HG02973 (cell line): ENCODE data around the gene E2F4.

Experiments used
- ATAC-seq: cut with Tn5 transposase; IDR thresholded peaks from one replicate; pipeline ENCODE4 v1.9.1; 2021; ENCODE audit warnings: moderate library complexity; ENCODE audit not compliant: unreplicated experiment

The E2F4 gene

DNA sequence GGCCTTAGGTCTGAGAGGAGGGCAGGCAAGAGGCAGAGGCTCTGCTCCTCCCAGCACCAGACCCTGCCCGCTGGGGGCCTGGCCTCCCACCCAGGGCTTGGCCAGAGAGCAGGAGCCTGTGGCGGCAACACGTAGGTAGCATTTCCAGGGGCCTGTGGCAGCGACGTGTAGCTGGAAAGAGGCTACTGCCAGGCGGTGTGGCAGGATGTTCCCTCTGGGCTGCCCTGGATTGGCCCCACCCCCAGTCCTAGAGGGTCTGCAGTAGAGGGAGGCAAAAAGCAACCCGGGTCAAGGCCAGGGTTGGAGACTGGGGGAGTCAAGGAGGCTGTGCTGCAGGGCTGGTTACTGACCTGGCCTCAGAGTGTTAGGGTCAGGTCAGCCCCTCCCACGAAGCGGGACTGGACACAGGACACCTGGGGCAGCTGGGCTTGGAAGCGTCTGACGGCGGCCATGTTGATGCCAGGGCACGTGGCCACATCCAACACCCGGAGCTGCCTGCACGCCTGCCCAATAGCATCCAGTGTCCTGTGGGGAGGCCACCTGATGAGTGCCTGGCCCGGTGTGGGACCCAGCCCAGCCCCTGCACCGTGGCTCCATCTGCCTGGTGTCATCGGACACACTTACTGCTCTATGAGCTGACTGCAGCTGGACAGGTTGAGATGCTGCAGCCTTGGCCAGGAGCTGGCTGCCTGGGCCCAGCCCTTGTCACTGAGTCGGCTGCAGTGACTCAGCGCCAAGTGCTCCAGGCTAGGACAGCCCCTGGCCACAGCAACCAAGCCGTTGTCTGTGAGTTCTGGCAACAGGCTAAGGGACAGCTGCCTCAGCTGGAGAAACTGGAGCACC, 15.5 kb downstream of the E2F4 start:
- ATAC-seq, result no peak

- no peak for ATAC-seq
These were observed 16.4 kb downstream of the E2F4 start for GRCh38 chr16:67208154-67208896.

- ATAC-seq, result no peak
These were observed 17.6 kb downstream of the E2F4 start for GRCh38 chr16:67209565-67209964.

- ATAC-seq, result no peak
These were observed 18.3 kb downstream of the E2F4 start for GRCh38 chr16:67210069-67210937.

DNA sequence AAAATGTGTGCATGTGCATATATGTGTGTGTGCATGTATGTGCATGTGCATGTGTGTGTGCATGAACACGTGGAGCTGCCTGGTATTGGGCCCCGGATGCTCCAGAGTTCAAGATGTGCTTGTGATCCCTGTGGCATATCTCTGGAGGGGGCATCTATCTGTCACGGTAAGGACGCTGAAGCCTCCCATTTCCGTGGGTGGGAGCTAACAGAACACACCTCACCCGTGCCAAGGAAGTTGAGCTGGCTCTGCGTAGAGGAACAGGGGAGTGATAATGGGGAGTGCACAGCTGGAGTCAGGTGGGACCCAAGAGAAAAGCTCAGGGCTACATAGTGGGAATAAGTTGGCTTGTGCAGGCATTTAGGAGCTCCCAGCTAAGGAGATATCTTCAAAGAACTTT, 19.7 kb downstream of the E2F4 start:
- no peak for ATAC-seq

- no peak for ATAC-seq
These were observed 20.8 kb downstream of the E2F4 start for GRCh38 chr16:67212766-67213165.

GRCh38 chr16:67213197-67214019, 21.5 kb downstream of the E2F4 start:
- no peak for ATAC-seq

DNA sequence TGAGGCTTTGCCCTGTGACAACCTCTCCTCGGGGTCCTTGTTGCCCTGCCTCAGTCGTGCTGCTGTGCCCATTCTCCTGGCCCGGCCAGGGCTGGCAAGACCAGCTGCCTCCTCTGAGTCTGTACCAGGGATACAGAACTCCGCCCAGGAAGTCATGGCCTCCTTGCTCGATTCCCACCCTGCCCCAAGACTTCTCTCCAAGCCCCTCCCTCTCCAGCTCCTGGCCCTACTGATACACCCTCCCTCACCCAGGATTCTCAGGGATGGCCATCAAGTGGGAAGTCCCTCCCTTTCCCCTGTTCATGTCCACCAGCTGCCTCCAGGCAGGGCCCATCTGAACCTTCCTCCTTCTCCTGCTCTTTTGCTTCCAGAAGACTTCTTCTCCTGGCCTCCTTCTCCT, 23.8 kb downstream of the E2F4 start:
- ATAC-seq, result no peak

GRCh38 chr16:67216612-67217490, 24.9 kb downstream of the E2F4 start:
- ATAC-seq, result no peak

DNA sequence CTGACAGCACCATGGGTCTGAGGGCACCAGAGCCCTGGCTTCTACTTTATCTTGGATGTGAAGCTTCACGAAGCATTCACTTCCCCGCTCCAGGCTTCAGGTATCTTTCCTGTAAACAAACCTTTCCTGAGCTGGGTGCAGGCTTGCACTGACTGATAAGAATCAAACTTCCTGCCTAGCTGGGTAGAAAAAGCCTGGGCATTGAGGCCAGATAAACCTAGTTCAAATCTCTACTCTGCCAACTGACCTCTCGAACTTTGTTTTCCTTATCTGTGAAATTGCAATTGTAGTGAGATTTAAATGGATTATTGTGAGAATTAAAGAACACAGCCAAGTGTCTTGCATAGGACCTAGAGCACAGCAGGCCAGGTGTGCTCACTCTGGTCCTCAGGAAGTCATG, 32.0 kb downstream of the E2F4 start:
- ATAC-seq, result no peak

DNA sequence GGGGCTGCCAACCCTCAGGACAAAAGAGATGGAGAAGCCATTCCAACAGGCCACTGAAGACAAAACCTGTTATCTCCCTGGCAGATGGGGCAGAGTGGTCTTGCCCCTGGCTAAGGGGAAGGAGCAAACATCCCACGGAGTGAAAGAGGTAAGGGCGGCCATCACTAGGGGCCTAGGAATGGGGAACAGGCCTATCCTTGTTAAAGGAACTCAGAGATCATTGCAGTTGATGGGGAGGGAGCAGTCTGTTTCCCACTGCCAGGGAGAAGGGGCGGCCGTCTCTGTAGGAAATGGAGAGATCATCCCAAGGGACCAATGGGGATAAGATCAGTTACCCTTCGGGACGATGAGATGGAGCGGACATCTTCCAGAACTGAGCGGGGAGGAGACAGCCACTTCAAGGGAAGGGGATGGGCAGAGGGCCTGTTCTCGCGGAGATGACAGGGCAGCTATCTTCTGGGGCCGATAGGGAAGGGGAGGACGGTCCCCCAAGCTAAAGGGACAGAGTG, 34.4 kb downstream of the E2F4 start:
- ATAC-seq, result no peak

GRCh38 chr16:67226804-67227566, 35.0 kb downstream of the E2F4 start, which contains the start of gene TMEM208:
Gene TMEM208, plus strand, starts transcription at chr16:67227130. Its CDS starts 89 bp downstream, at chr16:67227219.
- ATAC-seq, result peak; percentile 79

DNA sequence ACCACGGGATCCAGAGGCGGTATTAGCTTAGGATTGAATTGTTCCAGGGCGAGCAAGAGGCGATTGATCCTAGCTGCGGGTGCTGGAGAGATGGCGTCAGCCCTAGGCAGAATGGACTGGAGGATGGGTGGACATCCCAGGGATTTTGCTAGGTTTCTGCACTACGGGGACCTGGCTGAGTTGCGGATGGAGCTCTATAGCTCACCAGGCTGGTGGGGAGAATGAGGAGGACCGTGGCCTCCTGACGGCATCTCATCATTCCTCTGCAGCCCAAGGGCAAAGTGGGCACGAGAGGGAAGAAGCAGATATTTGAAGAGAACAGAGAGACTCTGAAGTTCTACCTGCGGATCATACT, 35.6 kb downstream of the E2F4 start:
- ATAC-seq, result no peak

GRCh38 chr16:67228034-67228785, 36.3 kb downstream of the E2F4 start:
- ATAC-seq, result no peak

DNA sequence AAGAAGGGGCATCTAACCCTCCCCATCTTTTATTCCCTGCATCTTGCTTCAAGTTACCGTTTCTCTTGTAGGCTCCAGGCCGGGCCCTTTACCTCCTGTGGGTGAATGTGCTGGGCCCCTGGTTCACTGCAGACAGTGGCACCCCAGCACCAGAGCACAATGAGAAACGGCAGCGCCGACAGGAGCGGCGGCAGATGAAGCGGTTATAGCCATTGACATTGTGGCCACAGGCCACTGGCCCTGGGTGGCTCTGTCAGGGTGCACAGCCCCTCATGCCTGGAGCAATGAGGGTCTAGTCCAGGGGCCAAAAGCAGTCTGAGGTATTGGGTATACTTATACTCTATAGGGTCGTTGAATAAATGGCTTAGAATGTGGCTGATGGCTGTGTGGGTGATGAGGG, 37.0 kb downstream of the E2F4 start:
- ATAC-seq, result no peak

- no peak for ATAC-seq
These were observed 38.2 kb downstream of the E2F4 start for GRCh38 chr16:67229906-67230808.
